Measurements from ENCODE around the gene MTURN. TPM values are rescaled to one million over a fixed set of nuclear protein-coding genes. Genes with fewer than 3 reads are reported as not detected.

MTURN gene
- total RNA-seq, 1 donor from 2014 or later = 24.2 TPM

- DNase-seq (ENCODE audit: low spot score in 2 of 2, unreplicated experiment in 2 of 2) = no peak
- no peaks in the 10 kb centered on the region for H3K27me3 Mint-ChIP-seq (ENCODE audit: low read depth)
- no peak overlapping the region for H3K4me3 Mint-ChIP-seq
- no peaks in the 10 kb centered on the region for H3K4me1 Mint-ChIP-seq
- no peak overlapping the region for H3K27ac Mint-ChIP-seq
- TF ChIP-seq CTCF (IDR thresholded peaks at IDR 0.05; ENCODE audit: unreplicated experiment) = no peak
- H3K9me3 Mint-ChIP-seq = peaks cover 4% of the 10 kb centered on the region
- no peaks in the 10 kb centered on the region for H3K36me3 Mint-ChIP-seq
These were observed 45.9 kb downstream of the MTURN start for GRCh38 chr7:30180718-30181117.

GRCh38 chr7:30181211-30181610 is 46.4 kb downstream of the MTURN start:
- TF ChIP-seq CTCF (IDR thresholded peaks at IDR 0.05; ENCODE audit: unreplicated experiment) = no peak
- Mint-ChIP-seq H3K9me3 (peaks cover 6% of the 10 kb centered on the region), H3K4me1 (no peaks in the 10 kb centered on the region), H3K27me3 (ENCODE audit: low read depth) (no peaks in the 10 kb centered on the region), H3K27ac (no peak overlapping the region), H3K4me3 (no peak overlapping the region), H3K36me3 (no peaks in the 10 kb centered on the region)
- DNase-seq (ENCODE audit: low spot score in 2 of 2, unreplicated experiment in 2 of 2) = no peak

GRCh38 chr7:30181736-30182522 is 47.1 kb downstream of the MTURN start:
- DNase-seq (ENCODE audit: low spot score in 2 of 2, unreplicated experiment in 2 of 2) = no peak
- H3K27ac Mint-ChIP-seq = no peak overlapping the region
- no peak overlapping the region for H3K4me3 Mint-ChIP-seq
- no peaks in the 10 kb centered on the region for H3K36me3 Mint-ChIP-seq
- no peak for TF ChIP-seq CTCF (IDR thresholded peaks at IDR 0.05; ENCODE audit: unreplicated experiment)
- H3K9me3 Mint-ChIP-seq = peaks cover 12% of the 10 kb centered on the region
- H3K27me3 Mint-ChIP-seq (ENCODE audit: low read depth) = no peaks in the 10 kb centered on the region
- no peaks in the 10 kb centered on the region for H3K4me1 Mint-ChIP-seq

GRCh38 chr7:30182814-30183213 is 48.0 kb downstream of the MTURN start:
- no peaks in the 10 kb centered on the region for H3K36me3 Mint-ChIP-seq
- no peak overlapping the region for H3K4me3 Mint-ChIP-seq
- no peaks in the 10 kb centered on the region for H3K27me3 Mint-ChIP-seq (ENCODE audit: low read depth)
- TF ChIP-seq CTCF (IDR thresholded peaks at IDR 0.05; ENCODE audit: unreplicated experiment) = no peak
- no peak overlapping the region for H3K27ac Mint-ChIP-seq
- no peak for DNase-seq (ENCODE audit: low spot score in 2 of 2, unreplicated experiment in 2 of 2)
- no peaks in the 10 kb centered on the region for H3K4me1 Mint-ChIP-seq
- peaks cover 13% of the 10 kb centered on the region for H3K9me3 Mint-ChIP-seq

- Mint-ChIP-seq H3K27ac (no peak overlapping the region), H3K9me3 (peaks cover 19% of the 10 kb centered on the region), H3K4me3 (no peak overlapping the region), H3K27me3 (ENCODE audit: low read depth) (no peaks in the 10 kb centered on the region), H3K36me3 (no peaks in the 10 kb centered on the region), H3K4me1 (no peaks in the 10 kb centered on the region)
- no peak for DNase-seq (ENCODE audit: low spot score in 2 of 2, unreplicated experiment in 2 of 2)
- no peak for TF ChIP-seq CTCF (IDR thresholded peaks at IDR 0.05; ENCODE audit: unreplicated experiment)
These were observed 49.1 kb downstream of the MTURN start for GRCh38 chr7:30183749-30184369.

Measured in mesothelial cell of epicardium (in vitro differentiated cells).